Pulmonary artery endothelial cell (primary cell): ENCODE data around the gene FAIM2. TPM values are rescaled to one million over a fixed set of nuclear protein-coding genes. Genes with fewer than 3 reads are reported as not detected.

Experiments used
- DNase-seq: peaks from one replicate; pipeline ENCODE4 v3.0.0-alpha.2; 2011; ENCODE audit warnings: low read depth, low spot score
- total RNA-seq: library from RNA; depleted of rRNA; stranded (reverse); fragments of >200 nt; gene quantifications from 2 replicates; pipeline ENCODE4 v1.2.3, GENCODE V29; 2014

FAIM2 gene
- total RNA-seq, 1 donor from 2014 or later = not detected

DNA sequence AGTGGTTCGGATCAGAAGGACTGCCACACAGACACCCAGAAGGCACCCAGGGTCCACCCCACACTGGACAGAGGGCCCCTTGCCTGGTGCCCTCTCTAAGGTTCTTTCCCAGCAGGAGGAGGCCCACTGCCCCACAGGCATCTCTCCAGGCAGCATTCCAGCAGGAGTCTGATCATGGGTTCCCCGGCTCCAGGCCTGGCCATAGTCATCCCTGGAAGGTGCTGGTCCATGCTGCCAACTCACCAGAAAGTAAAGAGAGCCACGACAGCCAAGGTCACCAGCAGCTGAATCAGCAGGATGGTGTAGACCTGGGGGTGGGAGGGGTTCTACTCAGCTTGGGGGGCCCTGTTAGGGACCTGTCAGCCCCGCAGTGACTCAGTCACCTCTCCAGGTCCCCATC is 6.4 kb downstream of the FAIM2 start:
- no peak for DNase-seq

DNA sequence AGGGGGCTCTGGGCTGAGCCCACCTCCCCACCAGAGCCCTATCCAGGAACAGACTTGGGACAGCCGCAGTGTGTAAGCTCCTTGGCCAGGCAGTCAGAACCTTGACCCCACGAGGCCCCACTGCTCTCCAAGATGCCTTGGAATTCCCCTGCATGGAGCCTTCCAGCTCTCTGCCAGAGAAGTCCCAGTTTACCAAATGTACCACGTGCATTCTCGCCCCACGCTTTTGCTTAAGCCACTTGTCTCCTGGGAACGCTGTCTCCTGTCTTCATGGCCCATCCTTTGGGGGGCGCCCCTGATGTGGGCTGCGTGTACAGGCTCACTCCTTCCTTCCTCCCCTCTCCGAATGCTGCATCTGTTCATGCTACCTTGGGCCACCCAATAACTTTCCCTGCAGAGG is 7.9 kb downstream of the FAIM2 start:
- DNase-seq = no peak

DNA sequence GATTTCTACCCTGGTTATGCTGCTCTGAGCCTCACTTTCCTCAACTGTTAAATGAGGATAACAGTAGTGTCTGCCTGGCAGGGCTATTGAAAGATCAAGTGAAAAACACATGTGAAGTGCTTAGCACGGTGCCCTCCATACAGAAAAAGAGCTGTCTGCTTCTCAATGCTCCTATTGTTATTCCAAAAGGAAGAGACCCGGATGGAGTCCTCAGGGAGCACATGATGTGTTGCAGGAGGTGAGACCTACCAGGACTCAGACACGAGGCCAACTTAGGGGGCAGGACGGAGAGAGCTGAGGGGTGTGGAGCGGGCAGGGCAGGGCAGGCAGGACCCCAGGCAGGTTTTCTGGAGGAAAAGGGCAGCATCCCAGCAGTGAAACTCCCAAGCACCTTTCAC is 8.9 kb downstream of the FAIM2 start:
- no peak for DNase-seq

- no peak for DNase-seq
These were observed 9.6 kb downstream of the FAIM2 start for GRCh38 chr12:49893753-49894750.

GRCh38 chr12:49892732-49893317 is 10.9 kb downstream of the FAIM2 start:
- no peak for DNase-seq

GRCh38 chr12:49892084-49892731 is 11.5 kb downstream of the FAIM2 start:
- DNase-seq = no peak

- no peak for DNase-seq
These were observed 12.2 kb downstream of the FAIM2 start for GRCh38 chr12:49891476-49891875.

DNA sequence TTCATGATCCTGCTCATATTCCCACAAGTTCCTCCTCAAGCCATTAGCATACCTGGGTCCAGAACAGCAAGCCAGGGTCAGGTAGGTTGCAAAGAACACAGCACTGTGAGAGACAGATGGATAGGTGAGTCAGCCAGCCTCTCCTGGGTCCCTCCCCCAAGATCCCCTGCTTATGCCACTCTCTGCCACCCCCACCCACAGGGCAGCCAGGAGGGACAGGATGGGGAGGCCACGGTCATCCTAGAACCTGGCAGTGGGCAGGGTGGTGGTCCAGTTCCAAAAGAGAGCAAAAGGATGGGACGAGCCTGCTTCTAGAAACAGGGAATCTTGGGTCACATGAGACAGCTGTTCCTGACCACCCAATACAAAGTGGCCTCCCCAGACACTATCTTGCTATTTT is 12.7 kb downstream of the FAIM2 start:
- DNase-seq = no peak

- no peak for DNase-seq
These were observed 13.6 kb downstream of the FAIM2 start for GRCh38 chr12:49890096-49890461.

DNA sequence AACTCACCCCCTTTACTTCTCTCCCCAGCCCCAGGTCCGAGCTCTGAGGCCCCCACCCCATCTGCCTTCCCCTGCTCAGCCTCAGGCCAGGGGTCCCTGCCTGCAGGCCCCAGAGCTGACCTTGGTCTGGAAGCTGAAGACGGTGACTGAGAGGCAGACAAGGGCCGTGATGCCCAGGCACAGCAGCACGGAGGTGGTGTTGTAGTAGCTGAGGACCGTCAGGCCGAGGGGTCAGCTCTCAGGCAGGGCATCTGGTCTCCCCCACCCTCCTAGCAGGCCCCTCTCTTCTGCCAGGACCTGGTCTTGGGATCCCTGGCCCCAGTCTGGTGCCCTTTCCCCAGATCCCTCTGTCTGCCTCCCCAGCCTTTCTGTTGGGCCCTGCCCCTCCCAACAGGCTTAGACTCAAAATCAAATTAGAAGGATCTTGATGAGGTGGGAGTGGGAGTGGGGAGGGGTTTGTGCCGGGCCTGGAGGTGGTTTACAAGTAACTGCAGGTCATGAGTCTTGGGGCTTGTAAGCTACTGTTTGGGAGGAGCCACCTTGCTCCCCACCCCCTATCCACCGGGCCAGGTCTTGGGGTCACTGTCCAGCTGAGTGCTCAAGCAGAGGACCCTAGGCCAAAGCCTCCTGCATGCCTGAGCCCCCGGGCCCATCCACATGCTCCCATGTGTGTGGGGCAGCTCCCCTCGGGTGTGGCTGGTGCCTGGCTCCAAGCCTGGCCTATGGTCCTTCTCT is 14.2 kb downstream of the FAIM2 start:
- no peak for DNase-seq

DNA sequence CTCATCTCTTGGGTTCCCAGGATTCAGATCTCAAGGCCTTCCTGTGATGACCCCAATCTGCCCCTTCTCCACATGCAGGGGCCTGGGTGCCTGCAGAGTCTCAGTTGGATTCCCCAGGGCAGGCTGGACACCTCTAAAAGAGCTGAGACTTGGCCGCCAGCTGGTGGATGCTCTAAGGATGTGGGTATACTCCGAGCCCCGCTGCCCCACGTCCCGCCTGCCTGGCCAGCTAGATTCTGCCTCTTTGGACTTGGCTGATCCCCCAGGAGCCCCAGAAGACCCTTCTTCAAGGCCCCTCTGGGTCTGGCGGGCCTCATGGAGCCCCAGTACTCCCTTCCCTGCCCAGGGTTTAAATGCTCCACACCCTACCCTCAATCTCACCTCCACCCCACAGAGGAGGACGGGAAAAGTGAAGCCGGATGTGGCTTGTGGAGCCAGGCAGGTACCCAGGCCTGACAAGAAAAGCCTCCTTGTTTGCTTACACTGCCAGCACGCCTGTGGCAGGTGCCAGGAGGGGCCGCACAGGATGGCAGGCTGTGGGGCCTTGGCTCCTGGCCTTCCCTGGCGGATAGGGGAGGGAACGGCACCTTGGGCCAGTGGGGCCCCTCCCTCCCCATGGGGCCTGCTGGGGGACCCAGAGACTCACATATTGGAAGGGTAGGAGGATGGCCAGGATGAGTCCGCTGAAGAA is 15.1 kb downstream of the FAIM2 start:
- DNase-seq = no peak

DNA sequence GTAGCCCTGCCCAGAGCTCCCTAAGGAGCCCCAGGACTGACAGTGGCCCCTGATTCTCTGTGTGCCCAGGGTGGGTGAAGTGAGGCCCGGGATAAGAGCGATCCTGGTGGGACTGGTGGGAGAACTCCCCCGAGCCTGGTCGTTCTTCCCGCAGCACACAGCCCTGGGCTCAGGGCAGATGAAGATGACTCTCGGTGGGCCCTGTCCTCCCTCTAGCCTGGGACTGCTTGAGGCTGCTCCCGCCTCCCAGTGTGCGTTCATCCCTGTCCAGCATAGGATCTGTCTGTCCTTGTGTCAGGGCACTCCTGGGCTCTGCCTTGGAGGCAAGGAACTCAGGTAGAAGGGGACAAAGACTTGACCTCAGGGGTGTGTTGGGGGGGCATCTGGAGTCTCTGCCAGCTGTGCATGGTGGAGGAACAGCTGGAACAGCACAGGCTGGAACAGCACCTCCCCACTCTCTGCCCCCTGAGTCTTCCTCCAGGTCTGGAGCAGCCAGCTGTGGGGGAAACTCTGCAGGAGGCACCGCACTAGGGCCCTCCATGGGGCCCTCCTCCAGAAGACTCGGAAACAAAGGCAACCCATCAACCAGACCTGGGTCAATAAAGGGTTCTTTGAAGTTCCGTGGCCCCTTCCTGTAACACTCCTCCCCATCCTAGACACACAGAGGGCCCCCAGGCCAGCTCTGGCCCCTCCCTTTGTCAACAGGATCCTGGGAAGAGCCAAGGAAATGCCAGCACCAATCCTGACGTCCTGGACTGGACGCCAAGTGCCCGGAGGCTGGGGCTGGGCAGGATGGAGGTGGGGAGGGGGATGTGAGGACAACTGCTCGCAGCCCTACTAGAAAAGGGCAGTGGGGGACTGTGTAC is 15.9 kb downstream of the FAIM2 start:
- no peak for DNase-seq

- no peak for DNase-seq
These were observed 16.6 kb downstream of the FAIM2 start for GRCh38 chr12:49887091-49887490.

- DNase-seq = no peak
These were observed 17.8 kb downstream of the FAIM2 start for GRCh38 chr12:49885663-49886461.

GRCh38 chr12:49885118-49885517 is 18.6 kb downstream of the FAIM2 start:
- no peak for DNase-seq

DNA sequence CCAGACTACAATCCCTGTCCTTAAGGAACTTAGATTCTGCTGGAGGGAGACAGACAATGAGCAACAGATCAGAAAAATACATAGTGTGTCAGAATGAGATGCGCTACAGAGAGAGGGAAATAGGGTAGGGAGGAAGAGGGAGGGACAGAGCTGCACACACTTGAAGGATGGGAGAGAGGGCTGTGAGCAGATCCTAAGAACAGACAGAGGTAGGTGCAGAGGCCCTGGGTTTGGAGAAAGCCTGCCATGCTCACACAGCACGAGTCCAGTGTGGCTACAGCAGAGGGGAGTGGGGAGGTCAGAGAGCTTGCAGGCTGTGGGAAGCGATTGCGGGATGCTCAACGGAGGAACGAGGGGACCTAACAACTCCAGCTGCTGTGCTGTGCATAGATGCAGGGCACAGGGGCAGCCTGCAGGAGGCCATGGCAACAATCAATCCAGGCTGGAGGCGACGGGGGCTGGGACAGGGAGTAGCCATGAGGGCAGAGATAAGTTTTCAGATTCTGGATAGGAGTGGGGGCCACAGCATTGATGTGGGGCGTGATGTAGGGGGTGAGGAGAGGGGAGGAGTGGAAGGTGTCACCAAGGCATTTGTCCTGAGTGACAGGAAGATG is 20.7 kb downstream of the FAIM2 start:
- no peak for DNase-seq

- no peak for DNase-seq
These were observed 21.4 kb downstream of the FAIM2 start for GRCh38 chr12:49882248-49882850.
